Coronary artery (tissue), 2 donors: Measurements from ENCODE around the gene SYCE3.
"Not testable (repeated sequence)": the region's sequence is repeated elsewhere in the genome, so short reads cannot be mapped to it uniquely, and the experiment has no call there.

Source experiments
- DNase-seq: peaks from one replicate; pipeline ENCODE4 v3.0.0-alpha.2; 2017; ENCODE audit warnings: low spot score
- H3K27ac ChIP-seq, 2 donors: fragments of 200-600 bp; sonication (generic); one replicate each; pipeline ENCODE4 v1.5.1; 2016 to 2019
- H3K4me3 ChIP-seq: fragments of 200-600 bp; sonication (generic); 2 replicates; pipeline ENCODE4 v1.5.1; 2016; ENCODE audit warnings: mild to moderate bottlenecking, moderate library complexity
- TF ChIP-seq, protein P1 (sequence below): fragments of 200-600 bp; sonication (generic); IDR thresholded peaks from one replicate; pipeline ENCODE4 v1.5.1; 2019; ENCODE audit warnings: antibody characterized with exemption

The SYCE3 gene

DNA sequence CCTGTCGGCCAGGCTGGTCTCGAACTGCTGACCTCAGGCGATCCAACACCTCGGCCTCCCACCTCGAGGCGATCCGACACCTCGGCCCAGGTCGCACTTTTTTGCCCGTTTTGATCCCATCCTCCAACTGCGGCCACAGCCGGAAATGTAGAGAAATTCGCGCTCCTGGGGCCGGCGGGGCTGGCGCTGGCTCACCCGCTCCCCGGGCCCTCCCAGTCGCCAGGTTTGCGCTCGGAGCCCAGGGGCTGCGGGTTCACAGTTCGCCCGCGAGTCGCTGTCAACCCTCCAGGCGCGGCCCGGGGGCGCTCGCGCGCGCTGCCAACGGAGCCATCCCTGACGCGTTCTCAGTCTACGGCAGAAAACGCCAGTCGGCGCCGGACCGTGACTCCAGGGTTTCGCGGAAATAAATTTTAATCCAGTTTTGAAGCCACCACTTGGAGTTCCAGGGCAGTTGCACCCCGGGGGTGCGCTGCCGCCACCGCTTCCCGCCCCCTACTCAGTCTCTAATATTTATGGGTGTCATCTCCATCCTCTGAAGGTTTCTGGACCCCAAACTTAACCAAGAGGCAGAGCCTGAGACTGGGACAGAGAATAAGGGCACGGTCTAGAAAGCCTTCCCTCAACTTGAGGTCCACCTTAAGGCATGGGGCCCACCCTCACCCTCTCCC, 18.5 kb downstream of the SYCE3 start:
- DNase-seq: no peak
- TF ChIP-seq, protein P1, sequence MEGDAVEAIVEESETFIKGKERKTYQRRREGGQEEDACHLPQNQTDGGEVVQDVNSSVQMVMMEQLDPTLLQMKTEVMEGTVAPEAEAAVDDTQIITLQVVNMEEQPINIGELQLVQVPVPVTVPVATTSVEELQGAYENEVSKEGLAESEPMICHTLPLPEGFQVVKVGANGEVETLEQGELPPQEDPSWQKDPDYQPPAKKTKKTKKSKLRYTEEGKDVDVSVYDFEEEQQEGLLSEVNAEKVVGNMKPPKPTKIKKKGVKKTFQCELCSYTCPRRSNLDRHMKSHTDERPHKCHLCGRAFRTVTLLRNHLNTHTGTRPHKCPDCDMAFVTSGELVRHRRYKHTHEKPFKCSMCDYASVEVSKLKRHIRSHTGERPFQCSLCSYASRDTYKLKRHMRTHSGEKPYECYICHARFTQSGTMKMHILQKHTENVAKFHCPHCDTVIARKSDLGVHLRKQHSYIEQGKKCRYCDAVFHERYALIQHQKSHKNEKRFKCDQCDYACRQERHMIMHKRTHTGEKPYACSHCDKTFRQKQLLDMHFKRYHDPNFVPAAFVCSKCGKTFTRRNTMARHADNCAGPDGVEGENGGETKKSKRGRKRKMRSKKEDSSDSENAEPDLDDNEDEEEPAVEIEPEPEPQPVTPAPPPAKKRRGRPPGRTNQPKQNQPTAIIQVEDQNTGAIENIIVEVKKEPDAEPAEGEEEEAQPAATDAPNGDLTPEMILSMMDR: no peak
- peak overlapping the region; percentile 69 for H3K4me3 ChIP-seq
- H3K27ac ChIP-seq: no peak overlapping the region

DNA sequence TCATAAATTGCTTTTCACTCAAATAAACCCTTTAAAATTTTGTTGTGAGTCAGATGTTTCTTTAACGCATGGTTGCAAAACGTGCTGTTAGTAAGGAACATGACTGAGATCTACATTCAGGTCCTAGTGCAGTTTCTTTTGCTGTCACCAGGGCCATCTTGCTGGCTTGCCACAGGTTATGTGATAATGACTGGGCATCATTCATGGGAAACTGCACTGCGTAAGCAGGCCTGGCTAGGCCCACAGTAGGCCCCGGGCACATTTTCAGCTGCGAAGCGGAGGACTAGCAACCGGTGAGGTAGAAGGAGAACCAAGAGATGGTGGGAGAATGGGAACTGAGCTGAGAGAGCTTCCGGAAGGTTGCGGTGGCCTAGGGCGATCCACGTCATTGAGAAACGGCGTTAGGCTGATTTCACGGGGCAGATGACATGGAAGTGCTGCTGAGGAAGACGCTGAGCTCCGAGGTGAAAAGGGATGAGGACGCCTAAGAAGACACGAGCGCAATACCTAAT, 20.2 kb downstream of the SYCE3 start:
- Histone ChIP-seq H3K4me3 (no peak overlapping the region), H3K27ac (peak overlapping the region in 1 of 2 donors; percentile 59)
- TF ChIP-seq, protein P1: no peak
- no peak for DNase-seq

DNA sequence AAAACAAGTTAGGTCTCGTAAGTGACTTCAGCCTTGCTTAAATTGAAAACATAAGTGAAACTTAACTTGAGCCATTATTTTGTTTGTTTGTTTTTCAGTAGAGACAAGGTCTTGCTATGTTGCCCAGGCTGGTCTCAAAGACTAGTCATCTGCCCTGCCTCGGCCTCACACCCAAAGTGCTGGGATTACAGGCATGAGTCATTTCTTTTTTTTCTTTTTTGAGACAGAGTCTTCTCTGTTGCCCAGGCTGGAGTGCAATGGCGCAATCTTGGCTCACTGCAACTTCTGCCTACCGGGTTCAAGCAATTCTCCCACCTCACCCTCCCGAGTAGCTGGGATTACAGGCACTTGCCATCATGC, 21.1 kb downstream of the SYCE3 start:
- H3K4me3 ChIP-seq: not testable (repeated sequence)
- peak; percentile 76 for DNase-seq
- H3K27ac ChIP-seq: peak overlapping the region in 1 of 2 donors; percentile 75

DNA sequence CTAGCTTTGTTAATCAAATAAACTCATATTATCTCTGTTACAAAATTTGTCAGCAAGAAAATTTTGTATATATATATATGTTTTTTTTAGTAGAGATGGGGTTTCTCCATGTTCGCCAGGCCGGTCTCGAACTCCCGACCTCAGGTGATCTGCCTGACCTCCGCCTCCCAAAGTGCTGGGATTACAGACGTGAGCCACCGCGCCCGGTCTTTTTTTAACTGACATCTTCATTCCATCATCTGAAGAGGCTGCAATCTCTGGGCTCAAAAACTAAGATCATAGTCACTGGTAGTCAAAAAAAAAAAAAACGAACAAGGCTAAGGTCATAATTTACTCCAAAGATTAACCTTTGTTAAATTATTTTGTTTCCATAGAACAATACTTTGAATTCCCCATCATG, 22.3 kb downstream of the SYCE3 start:
- Histone ChIP-seq H3K4me3 (no peak overlapping the region), H3K27ac (peak overlapping the region in 1 of 2 donors; percentile 67)
- no peak for DNase-seq
- TF ChIP-seq, protein P1: no peak

DNA sequence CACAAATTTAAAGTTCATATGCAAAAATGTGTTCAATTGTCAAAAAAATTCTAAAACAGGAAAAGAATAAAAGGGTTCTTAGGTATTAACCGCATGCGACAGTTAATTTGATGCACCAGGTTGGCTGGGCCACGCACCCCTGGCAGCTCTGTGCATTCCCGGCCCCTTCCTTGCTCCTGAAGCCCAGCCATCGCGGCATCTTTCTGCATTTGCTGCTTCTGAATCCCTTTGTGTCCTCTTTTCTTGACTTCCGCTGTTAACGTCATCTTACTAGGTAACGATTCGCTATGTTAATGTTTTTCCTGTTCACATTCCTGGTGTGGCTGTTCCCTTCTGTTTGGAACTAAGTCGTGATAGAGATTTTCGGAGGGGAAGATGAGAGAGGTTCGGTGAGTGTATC, 25.0 kb downstream of the SYCE3 start:
- no peak for DNase-seq
- Histone ChIP-seq H3K27ac (peak overlapping the region in 1 of 2 donors; percentile 79), H3K4me3 (no peak overlapping the region)
- TF ChIP-seq, protein P1: no peak

DNA sequence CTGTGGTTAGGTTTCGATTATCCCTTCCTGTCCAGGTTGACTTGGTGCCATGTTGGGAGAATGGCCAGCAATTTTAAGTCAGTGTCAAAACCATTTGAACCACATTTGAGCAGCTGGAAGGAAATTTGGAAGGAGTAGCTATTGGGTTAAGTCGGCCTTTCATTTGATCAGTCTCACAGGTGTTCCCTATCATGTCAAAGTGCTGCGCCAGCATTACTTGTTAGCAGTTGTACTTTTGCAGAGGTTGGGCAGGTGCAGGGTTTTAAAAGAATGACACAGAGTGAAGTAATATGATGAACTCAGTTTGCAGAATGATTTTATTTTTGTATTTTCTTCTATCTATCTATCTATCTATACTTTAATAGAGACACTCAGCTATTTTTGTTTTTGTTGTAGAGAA, 26.5 kb downstream of the SYCE3 start:
- H3K27ac ChIP-seq: no peak overlapping the region
- H3K4me3 ChIP-seq: no peak overlapping the region
- TF ChIP-seq, protein P1: no peak
- no peak for DNase-seq

DNA sequence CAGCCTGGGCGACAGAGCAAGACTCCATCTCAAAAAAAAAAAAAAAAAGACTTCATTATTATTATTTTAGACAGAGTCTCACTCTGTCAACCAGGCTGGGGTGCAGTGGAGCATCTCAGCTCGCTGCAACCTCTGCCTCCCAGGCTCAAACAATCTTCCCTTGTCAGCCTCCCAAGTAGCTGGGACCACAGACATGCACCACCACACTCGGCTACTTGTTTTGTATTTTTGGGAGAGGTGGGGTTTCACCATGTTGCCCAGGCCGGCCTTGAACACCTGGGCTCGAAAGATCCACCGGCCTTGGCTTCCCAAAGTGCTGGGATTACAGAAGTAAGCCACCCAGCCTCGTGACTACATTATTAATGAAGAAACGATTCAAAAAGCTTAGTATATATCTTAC, 27.6 kb downstream of the SYCE3 start:
- TF ChIP-seq, protein P1: no peak
- no peak for DNase-seq
- Histone ChIP-seq H3K4me3 (no peak overlapping the region), H3K27ac (no peak overlapping the region)

DNA sequence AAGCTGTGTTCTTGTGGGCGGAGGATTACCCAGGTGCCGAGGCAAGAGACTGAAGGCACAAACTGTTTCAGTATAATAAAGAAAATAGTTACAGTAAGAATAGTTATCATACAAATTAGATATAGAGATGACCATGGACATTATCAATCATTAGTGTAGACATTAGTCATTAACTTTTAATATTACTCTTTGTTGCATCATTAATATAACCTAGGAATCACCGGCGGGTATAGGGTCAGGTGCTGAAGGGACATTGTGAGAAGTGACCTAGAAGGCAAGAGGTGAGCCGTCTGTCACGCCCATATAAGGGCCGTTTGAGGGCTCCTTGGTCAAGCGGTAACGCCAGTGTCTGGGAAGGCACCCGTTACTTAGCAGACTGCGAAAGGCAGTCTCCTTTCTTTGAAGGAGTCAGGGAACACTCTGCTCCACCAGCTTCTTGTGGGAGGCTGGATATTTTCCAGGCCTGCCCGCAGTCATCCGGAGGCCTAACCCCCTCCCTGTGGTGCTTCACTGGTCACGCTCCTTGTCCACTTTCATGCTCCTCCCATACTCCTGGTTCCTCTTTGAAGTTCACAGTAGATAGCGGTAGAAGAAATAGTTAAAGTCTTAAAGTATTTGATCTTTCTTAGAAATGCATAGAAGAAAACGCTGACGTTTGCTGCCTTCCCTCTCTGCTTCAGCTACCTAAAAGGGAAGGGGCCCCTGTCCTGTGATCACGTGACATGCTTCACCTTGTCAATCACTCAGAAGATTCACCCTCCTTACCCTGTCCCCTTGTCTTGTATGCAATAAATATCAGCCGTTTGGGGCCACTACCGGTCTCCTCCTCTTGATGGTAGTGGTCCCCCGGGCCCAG, 28.6 kb downstream of the SYCE3 start:
- not testable (repeated sequence) for DNase-seq, H3K4me3 ChIP-seq

More for the DNA sequence above, 28.6 kb downstream of the SYCE3 start:
- peak overlapping the region in 1 of 2 donors; percentile 51 for H3K27ac ChIP-seq
